CD14-positive monocyte (primary cell): Measurements from ENCODE around the gene AMACR. TPM values are rescaled to one million over a fixed set of nuclear protein-coding genes. Genes with fewer than 3 reads are reported as not detected.

Experiments used
- DNase-seq, 3 donors: peaks; one replicate each; pipeline ENCODE4 v3.0.0-alpha.2; 2011 to 2022
- H2AFZ ChIP-seq: 2 replicates; pipeline ENCODE4 v1.6.0; 2012; ENCODE audit warnings: mild to moderate bottlenecking, low read depth, low read length, inconsistent platforms; ENCODE audit not compliant: insufficient read depth, poor library complexity, severe bottlenecking
- H3K27ac ChIP-seq, 2 donors: 1 replicate in 1 of 2; 2 replicates in 1 of 2; pipeline ENCODE4 v1.5.1; 2012 to 2013; ENCODE audit warnings: low read length in 2 of 2, control low read depth in 1 of 2, inconsistent platforms in 1 of 2, low read depth in 1 of 2, mild to moderate bottlenecking in 1 of 2
- H3K27me3 ChIP-seq, 2 donors: one replicate each; pipeline versions ENCODE4 v1.6.0 to v1.6.1; 2011 to 2013; ENCODE audit warnings: low read length in 2 of 2; ENCODE audit not compliant: control insufficient read depth in 2 of 2, insufficient read depth in 2 of 2
- H3K36me3 ChIP-seq, 2 donors: replicated peaks in 1 of 2; 1 replicate in 1 of 2; 2 replicates in 1 of 2; pipeline versions ENCODE4 v1.5.1 to v1.6.1; 2012 to 2013; ENCODE audit warnings: low read length in 2 of 2, control low read depth in 1 of 2, inconsistent platforms in 1 of 2, mild to moderate bottlenecking in 1 of 2; ENCODE audit not compliant: insufficient read depth in 2 of 2, control insufficient read depth in 1 of 2
- H3K4me1 ChIP-seq, 2 donors: 1 replicate in 1 of 2; 2 replicates in 1 of 2; pipeline versions ENCODE4 v1.5.1 to v1.6.1; 2012 to 2013; ENCODE audit warnings: low read length in 2 of 2, control low read depth in 1 of 2, inconsistent platforms in 1 of 2, mild to moderate bottlenecking in 1 of 2, moderate library complexity in 1 of 2; ENCODE audit not compliant: insufficient read depth in 2 of 2, control insufficient read depth in 1 of 2
- H3K4me2 ChIP-seq: replicated peaks from 2 replicates; pipeline ENCODE3; 2012; ENCODE audit warnings: low read length, moderate library complexity, mild to moderate bottlenecking; ENCODE audit not compliant: poor library complexity, severe bottlenecking; ENCODE audit errors: extremely low read depth
- H3K4me3 ChIP-seq, 3 experiments: fragments of 200-600 bp in 1 of 3; sonication (generic) in 1 of 3; replicated peaks in 1 of 3; 1 replicate in 2 of 3; 2 replicates in 1 of 3; pipeline ENCODE4 v1.5.1; 2011 to 2013; ENCODE audit warnings: low read length in 3 of 3, mild to moderate bottlenecking in 3 of 3, control low read depth in 2 of 3, low read depth in 2 of 3, inconsistent platforms in 1 of 3, moderate library complexity in 1 of 3
- H3K79me2 ChIP-seq: 2 replicates; pipeline ENCODE4 v1.6.0; 2012; ENCODE audit warnings: mild to moderate bottlenecking, control low read depth, inconsistent platforms, low read length, moderate library complexity; ENCODE audit not compliant: insufficient read depth
- H3K9ac ChIP-seq: 2 replicates; pipeline ENCODE4 v1.6.0; 2017; ENCODE audit warnings: low read length, mild to moderate bottlenecking; ENCODE audit not compliant: insufficient read depth, poor library complexity, severe bottlenecking
- H3K9me3 ChIP-seq, 2 donors: replicated peaks in 1 of 2; 1 replicate in 1 of 2; 2 replicates in 1 of 2; pipeline versions ENCODE4 v1.5.1 to v1.6.1; 2012 to 2013; ENCODE audit warnings: low read length in 2 of 2, control low read depth in 1 of 2; ENCODE audit not compliant: control insufficient read depth in 1 of 2, insufficient read depth in 1 of 2
- H4K20me1 ChIP-seq: 2 replicates; pipeline ENCODE4 v1.6.0; 2012; ENCODE audit warnings: mild to moderate bottlenecking, low read length, control low read depth, moderate library complexity; ENCODE audit not compliant: insufficient read depth
- H3K27ac Mint-ChIP-seq, 7 donors: one replicate each; pipeline ENCODE4 v1.8.0; 2020; ENCODE audit warnings: mild to moderate bottlenecking in 7 of 7, mixed read lengths in 7 of 7, moderate library complexity in 6 of 7, inconsistent platforms in 2 of 7
- H3K27me3 Mint-ChIP-seq, 3 donors: one replicate each; pipeline ENCODE4 v1.8.0; 2021 to 2022; ENCODE audit warnings: low read depth in 3 of 3, mild to moderate bottlenecking in 3 of 3, mixed read lengths in 3 of 3, moderate library complexity in 3 of 3, inconsistent platforms in 1 of 3
- H3K36me3 Mint-ChIP-seq, 2 donors: one replicate each; pipeline ENCODE4 v1.8.0; 2020; ENCODE audit warnings: mixed read lengths in 2 of 2, inconsistent platforms in 1 of 2, mild to moderate bottlenecking in 1 of 2
- H3K4me1 Mint-ChIP-seq: one replicate; pipeline ENCODE4 v1.8.0; 2020; ENCODE audit warnings: mild to moderate bottlenecking, mixed read lengths
- H3K4me3 Mint-ChIP-seq, 2 donors: one replicate each; pipeline ENCODE4 v1.8.0; 2020; ENCODE audit warnings: mild to moderate bottlenecking in 2 of 2, mixed read lengths in 2 of 2, moderate library complexity in 1 of 2
- H3K9me3 Mint-ChIP-seq, 7 donors: one replicate each; pipeline ENCODE4 v1.8.0; 2020 to 2022; ENCODE audit warnings: mixed read lengths in 7 of 7, mild to moderate bottlenecking in 6 of 7, moderate library complexity in 6 of 7, inconsistent platforms in 2 of 7
- WGBS: methylation state at CpG from one replicate; pipeline ENCODE4 v1.1.5; 2013; ENCODE audit warnings: missing lambda C conversion rate; ENCODE audit not compliant: insufficient coverage; 5-methylcytosine and 5-hydroxymethylcytosine counted together
- intact Hi-C, 2 donors: fragments of 100-400 bp; cut with micrococcal nuclease; formaldehyde crosslinking; loops; one replicate each; pipeline versions ENCODE4 v1.15.0 to v1.15.1; 2023
- polyA plus RNA-seq, 3 donors: library from polyadenylated mRNA; depleted of rRNA in 1 of 3; unstranded in 2 of 3; stranded (reverse) in 1 of 3; fragments of 300-500 nt in 2 of 3; fragments of >200 nt in 1 of 3; fragmentation: Illumina TruSeq in 2 of 3; gene quantifications; 1 replicate in 2 of 3; 2 replicates in 1 of 3; pipeline ENCODE4 v1.2.3, GENCODE V29; 2012 to 2021
- TF ChIP-seq, protein P1 (sequence below): fragments of 200-600 bp; IDR thresholded peaks from one replicate; pipeline ENCODE4 v1.8.0; 2022; ENCODE audit warnings: antibody characterized with exemption, mild to moderate bottlenecking

Gene AMACR
- polyA plus RNA-seq, 3 donors = 1.2 to 6.1 (median 4.8) TPM

- H3K27me3 Mint-ChIP-seq = peaks cover 0 to 2% (median 1%) of the 10 kb centered on the region in 3 donors
- WGBS = 92% methylated on average over 1 of the region's 5 CpGs
- intact Hi-C loops = no loop called here
Measured at GRCh38 chr5:33975852-33976251, 32.0 kb downstream of the AMACR start.

DNA sequence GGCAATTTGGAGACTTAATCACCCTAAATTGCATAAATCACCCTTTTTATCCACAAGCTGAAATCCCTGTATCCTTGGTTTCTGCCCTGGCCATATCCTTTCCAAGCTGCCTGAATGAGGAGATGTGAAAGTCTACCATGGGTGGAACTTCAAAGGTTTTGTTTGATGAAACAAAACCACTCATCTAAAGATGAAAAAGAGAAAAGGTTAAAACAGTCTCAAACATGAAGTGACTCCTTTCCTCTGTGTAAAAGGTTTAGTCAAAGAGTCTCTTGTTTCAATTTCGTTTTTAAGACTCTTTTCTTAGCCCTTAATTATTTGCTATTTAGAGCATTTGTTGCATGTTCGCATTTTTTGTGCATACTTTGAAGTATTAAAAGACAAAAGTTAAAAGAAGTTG lies 34.6 kb downstream of the AMACR start:
- H3K9me3 Mint-ChIP-seq = peaks cover 0 to 1% (median 0%) of the 10 kb centered on the region in 7 donors
- Histone ChIP-seq H3K4me2 (no peak overlapping the region), H3K27me3 (no peaks in the 10 kb centered on the region), H3K9ac (no peak overlapping the region), H2AFZ (no peak overlapping the region), H3K4me3 (no peak overlapping the region), H3K4me1 (no peaks in the 10 kb centered on the region), H3K36me3 (no peaks in the 10 kb centered on the region), H3K79me2 (no peaks in the 10 kb centered on the region), H3K27ac (no peak overlapping the region), H4K20me1 (no peaks in the 10 kb centered on the region), H3K9me3 (no peaks in the 10 kb centered on the region)
- H3K4me3 Mint-ChIP-seq = no peak overlapping the region
- peaks cover under 1 to 2% (median 1%) of the 10 kb centered on the region in 3 donors for H3K27me3 Mint-ChIP-seq
- H3K27ac Mint-ChIP-seq = no peak overlapping the region
- no peaks in the 10 kb centered on the region for H3K36me3 Mint-ChIP-seq
- H3K4me1 Mint-ChIP-seq = no peaks in the 10 kb centered on the region
- TF ChIP-seq, protein P1, sequence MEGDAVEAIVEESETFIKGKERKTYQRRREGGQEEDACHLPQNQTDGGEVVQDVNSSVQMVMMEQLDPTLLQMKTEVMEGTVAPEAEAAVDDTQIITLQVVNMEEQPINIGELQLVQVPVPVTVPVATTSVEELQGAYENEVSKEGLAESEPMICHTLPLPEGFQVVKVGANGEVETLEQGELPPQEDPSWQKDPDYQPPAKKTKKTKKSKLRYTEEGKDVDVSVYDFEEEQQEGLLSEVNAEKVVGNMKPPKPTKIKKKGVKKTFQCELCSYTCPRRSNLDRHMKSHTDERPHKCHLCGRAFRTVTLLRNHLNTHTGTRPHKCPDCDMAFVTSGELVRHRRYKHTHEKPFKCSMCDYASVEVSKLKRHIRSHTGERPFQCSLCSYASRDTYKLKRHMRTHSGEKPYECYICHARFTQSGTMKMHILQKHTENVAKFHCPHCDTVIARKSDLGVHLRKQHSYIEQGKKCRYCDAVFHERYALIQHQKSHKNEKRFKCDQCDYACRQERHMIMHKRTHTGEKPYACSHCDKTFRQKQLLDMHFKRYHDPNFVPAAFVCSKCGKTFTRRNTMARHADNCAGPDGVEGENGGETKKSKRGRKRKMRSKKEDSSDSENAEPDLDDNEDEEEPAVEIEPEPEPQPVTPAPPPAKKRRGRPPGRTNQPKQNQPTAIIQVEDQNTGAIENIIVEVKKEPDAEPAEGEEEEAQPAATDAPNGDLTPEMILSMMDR = no peak
- intact Hi-C loops = no loop called here
- WGBS = no CpG with 5 or more reads among the region's 2 CpGs
- no peak for DNase-seq

More at GRCh38 chr5:33975852-33976251, 32.0 kb downstream of the AMACR start:
- Histone ChIP-seq H3K9ac (no peak overlapping the region), H4K20me1 (no peaks in the 10 kb centered on the region), H3K27me3 (no peaks in the 10 kb centered on the region), H3K79me2 (no peaks in the 10 kb centered on the region), H3K36me3 (no peaks in the 10 kb centered on the region), H3K4me3 (no peak overlapping the region), H3K4me1 (no peaks in the 10 kb centered on the region), H2AFZ (no peak overlapping the region), H3K27ac (no peak overlapping the region), H3K4me2 (no peak overlapping the region), H3K9me3 (no peaks in the 10 kb centered on the region)
- H3K4me1 Mint-ChIP-seq = no peaks in the 10 kb centered on the region
- H3K36me3 Mint-ChIP-seq = no peaks in the 10 kb centered on the region
- no peak overlapping the region for H3K27ac Mint-ChIP-seq
- TF ChIP-seq, protein P1 = no peak
- H3K4me3 Mint-ChIP-seq = no peak overlapping the region
- H3K9me3 Mint-ChIP-seq = peaks cover 0 to 1% (median 0%) of the 10 kb centered on the region in 7 donors
- DNase-seq = no peak
